Measurements from ENCODE around the gene CNN2. TPM values are rescaled to one million over a fixed set of nuclear protein-coding genes. Genes with fewer than 3 reads are reported as not detected.

Gene CNN2
- total RNA-seq, 6 experiments from 2014 or later, result 16.4 to 53.8 (median 22.2) TPM

GRCh38 chr19:1015782-1016646, 10.4 kb upstream of the CNN2 start:
- Histone ChIP-seq H3K4me1 (peaks cover 0 to 40% (median 11%) of the 10 kb centered on the region in 4 donors), H3K9me3 (no peaks in the 10 kb centered on the region), H3K27me3 (no peaks in the 10 kb centered on the region), H3K4me3 (no peak overlapping the region), H3K36me3 (peaks cover 0 to 29% (median 13%) of the 10 kb centered on the region in 4 donors), H3K27ac (peak overlapping the region in 2 of 3 donors; percentile 31 to 47)
- ATAC-seq, result peak in 1 of 4 donors; percentile 2
- 51% methylated on average over 6 of the region's 31 CpGs for WGBS (ENCODE audit: insufficient coverage, low coverage, low lambda C conversion rate, missing lambda C conversion rate)
- DNase-seq, result peak in 1 of 3 donors; percentile 23
- intact Hi-C loops (cut with DNase I), result no loop called here
- TF ChIP-seq CTCF (IDR thresholded peaks at IDR 0.05), result no peak
- TF ChIP-seq POLR2A (IDR thresholded peaks at IDR 0.05), result no peak

- Histone ChIP-seq H3K4me3 (no peak overlapping the region), H3K9me3 (no peaks in the 10 kb centered on the region), H3K27ac (peak overlapping the region in 2 of 3 donors; percentile 31 to 47), H3K27me3 (no peaks in the 10 kb centered on the region), H3K36me3 (peaks cover 0 to 23% (median 9%) of the 10 kb centered on the region in 4 donors), H3K4me1 (peaks cover 0 to 40% (median 11%) of the 10 kb centered on the region in 4 donors)
- DNase-seq, result peak in 2 of 3 donors; percentile 63 to 87
- 0% methylated on average over 1 of the region's 12 CpGs for WGBS (ENCODE audit: insufficient coverage, low coverage, low lambda C conversion rate, missing lambda C conversion rate)
- TF ChIP-seq POLR2A (IDR thresholded peaks at IDR 0.05) (no peak), CTCF (IDR thresholded peaks at IDR 0.05) (no peak)
- peak in 2 of 4 donors; percentile 2 to 15 for ATAC-seq
- intact Hi-C loops (cut with DNase I), result no loop called here
Observed at GRCh38 chr19:1016647-1017114, 9.7 kb upstream of the CNN2 start.

- DNase-seq (peak in 1 of 3 donors; percentile 35), ATAC-seq (no peak)
- WGBS (ENCODE audit: insufficient coverage, low coverage, low lambda C conversion rate, missing lambda C conversion rate), result 56% methylated on average over 5 of the region's 24 CpGs
- Histone ChIP-seq H3K36me3 (peaks cover 0 to 16% (median 5%) of the 10 kb centered on the region in 4 donors), H3K9me3 (no peaks in the 10 kb centered on the region), H3K4me3 (no peak overlapping the region), H3K4me1 (peaks cover 0 to 40% (median 11%) of the 10 kb centered on the region in 4 donors), H3K27me3 (no peaks in the 10 kb centered on the region), H3K27ac (peak overlapping the region in 1 of 3 donors; percentile 33)
- no peak for TF ChIP-seq CTCF (IDR thresholded peaks at IDR 0.05)
- TF ChIP-seq POLR2A (IDR thresholded peaks at IDR 0.05), result no peak
- intact Hi-C loops (cut with DNase I), result no loop called here
Observed at GRCh38 chr19:1017115-1017905, 9.1 kb upstream of the CNN2 start.

- intact Hi-C loops (cut with DNase I), result no loop called here
- H3K27ac ChIP-seq, result peak overlapping the region in 1 of 3 donors; percentile 33
- H3K4me3 ChIP-seq, result no peak overlapping the region
- 65% methylated on average over 6 of the region's 9 CpGs for WGBS (ENCODE audit: insufficient coverage, low coverage, low lambda C conversion rate, missing lambda C conversion rate)
- ATAC-seq, result no peak
- H3K27me3 ChIP-seq, result no peaks in the 10 kb centered on the region
- H3K36me3 ChIP-seq, result peaks cover 0 to 10% (median 3%) of the 10 kb centered on the region in 4 donors
- no peaks in the 10 kb centered on the region for H3K9me3 ChIP-seq
- DNase-seq, result peak in 1 of 3 donors; percentile 27
- TF ChIP-seq POLR2A (IDR thresholded peaks at IDR 0.05) (no peak), CTCF (IDR thresholded peaks at IDR 0.05) (no peak)
- H3K4me1 ChIP-seq, result peaks cover 0 to 45% (median 11%) of the 10 kb centered on the region in 4 donors
Observed at GRCh38 chr19:1017906-1018305, 8.5 kb upstream of the CNN2 start.
